ENCODE data around the gene PCDHB10.
"Not testable (repeated sequence)": the region's sequence is repeated elsewhere in the genome, so short reads cannot be mapped to it uniquely, and the experiment has no call there.

GRCh38 chr5:141216035-141216434 is 23.9 kb downstream of the PCDHB10 start:
- not testable (repeated sequence) for TF ChIP-seq CTCF (IDR thresholded peaks at IDR 0.05); POLR2A (IDR thresholded peaks at IDR 0.05; ENCODE audit: low read length); FOSL2 (IDR thresholded peaks at IDR 0.05); FOSL2 (CRISPR knock-in tag; IDR thresholded peaks at IDR 0.05); MYC (IDR thresholded peaks at IDR 0.05; ENCODE audit: borderline replicate concordance, low read length); FOSB (CRISPR knock-in tag; IDR thresholded peaks at IDR 0.05); CHD4 (IDR thresholded peaks at IDR 0.05; ENCODE audit: borderline replicate concordance); RCOR1 (IDR thresholded peaks at IDR 0.05; ENCODE audit: low read depth, low read length); MAZ (IDR thresholded peaks at IDR 0.05; ENCODE audit: borderline replicate concordance, low read depth, low read length); ZFP36 (IDR thresholded peaks at IDR 0.05; ENCODE audit: borderline replicate concordance, partially characterized antibody); JUNB (IDR thresholded peaks at IDR 0.05); RFX5 (IDR thresholded peaks at IDR 0.05)
- TF ChIP-seq, protein P1, sequence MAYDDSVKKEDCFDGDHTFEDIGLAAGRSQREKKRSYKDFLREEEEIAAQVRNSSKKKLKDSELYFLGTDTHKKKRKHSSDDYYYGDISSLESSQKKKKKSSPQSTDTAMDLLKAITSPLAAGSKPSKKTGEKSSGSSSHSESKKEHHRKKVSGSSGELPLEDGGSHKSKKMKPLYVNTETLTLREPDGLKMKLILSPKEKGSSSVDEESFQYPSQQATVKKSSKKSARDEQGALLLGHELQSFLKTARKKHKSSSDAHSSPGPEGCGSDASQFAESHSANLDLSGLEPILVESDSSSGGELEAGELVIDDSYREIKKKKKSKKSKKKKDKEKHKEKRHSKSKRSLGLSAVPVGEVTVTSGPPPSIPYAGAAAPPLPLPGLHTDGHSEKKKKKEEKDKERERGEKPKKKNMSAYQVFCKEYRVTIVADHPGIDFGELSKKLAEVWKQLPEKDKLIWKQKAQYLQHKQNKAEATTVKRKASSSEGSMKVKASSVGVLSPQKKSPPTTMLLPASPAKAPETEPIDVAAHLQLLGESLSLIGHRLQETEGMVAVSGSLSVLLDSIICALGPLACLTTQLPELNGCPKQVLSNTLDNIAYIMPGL (CRISPR knock-in tag; IDR thresholded peaks at IDR 0.05; ENCODE audit: borderline replicate concordance): not testable (repeated sequence)
- TF ChIP-seq, protein P2, sequence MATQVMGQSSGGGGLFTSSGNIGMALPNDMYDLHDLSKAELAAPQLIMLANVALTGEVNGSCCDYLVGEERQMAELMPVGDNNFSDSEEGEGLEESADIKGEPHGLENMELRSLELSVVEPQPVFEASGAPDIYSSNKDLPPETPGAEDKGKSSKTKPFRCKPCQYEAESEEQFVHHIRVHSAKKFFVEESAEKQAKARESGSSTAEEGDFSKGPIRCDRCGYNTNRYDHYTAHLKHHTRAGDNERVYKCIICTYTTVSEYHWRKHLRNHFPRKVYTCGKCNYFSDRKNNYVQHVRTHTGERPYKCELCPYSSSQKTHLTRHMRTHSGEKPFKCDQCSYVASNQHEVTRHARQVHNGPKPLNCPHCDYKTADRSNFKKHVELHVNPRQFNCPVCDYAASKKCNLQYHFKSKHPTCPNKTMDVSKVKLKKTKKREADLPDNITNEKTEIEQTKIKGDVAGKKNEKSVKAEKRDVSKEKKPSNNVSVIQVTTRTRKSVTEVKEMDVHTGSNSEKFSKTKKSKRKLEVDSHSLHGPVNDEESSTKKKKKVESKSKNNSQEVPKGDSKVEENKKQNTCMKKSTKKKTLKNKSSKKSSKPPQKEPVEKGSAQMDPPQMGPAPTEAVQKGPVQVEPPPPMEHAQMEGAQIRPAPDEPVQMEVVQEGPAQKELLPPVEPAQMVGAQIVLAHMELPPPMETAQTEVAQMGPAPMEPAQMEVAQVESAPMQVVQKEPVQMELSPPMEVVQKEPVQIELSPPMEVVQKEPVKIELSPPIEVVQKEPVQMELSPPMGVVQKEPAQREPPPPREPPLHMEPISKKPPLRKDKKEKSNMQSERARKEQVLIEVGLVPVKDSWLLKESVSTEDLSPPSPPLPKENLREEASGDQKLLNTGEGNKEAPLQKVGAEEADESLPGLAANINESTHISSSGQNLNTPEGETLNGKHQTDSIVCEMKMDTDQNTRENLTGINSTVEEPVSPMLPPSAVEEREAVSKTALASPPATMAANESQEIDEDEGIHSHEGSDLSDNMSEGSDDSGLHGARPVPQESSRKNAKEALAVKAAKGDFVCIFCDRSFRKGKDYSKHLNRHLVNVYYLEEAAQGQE (IDR thresholded peaks at IDR 0.05): not testable (repeated sequence)
